AG10803 (cell line): ENCODE results near the gene TBXAS1.

ENCODE experiments used
- DNase-seq: peaks from one replicate; pipeline ENCODE4 v3.0.0; 2010; ENCODE audit warnings: low read depth
- H3K4me3 ChIP-seq: 2 replicates; pipeline ENCODE4 v1.5.1; 2011; ENCODE audit warnings: mild to moderate bottlenecking, low read length, control low read depth
- TF ChIP-seq, protein P1 (sequence below): conservative IDR thresholded peaks from 2 replicates; pipeline ENCODE4 v1.5.1; 2011; ENCODE audit warnings: mild to moderate bottlenecking, low read length, control low read depth, inconsistent platforms

Gene TBXAS1

DNA sequence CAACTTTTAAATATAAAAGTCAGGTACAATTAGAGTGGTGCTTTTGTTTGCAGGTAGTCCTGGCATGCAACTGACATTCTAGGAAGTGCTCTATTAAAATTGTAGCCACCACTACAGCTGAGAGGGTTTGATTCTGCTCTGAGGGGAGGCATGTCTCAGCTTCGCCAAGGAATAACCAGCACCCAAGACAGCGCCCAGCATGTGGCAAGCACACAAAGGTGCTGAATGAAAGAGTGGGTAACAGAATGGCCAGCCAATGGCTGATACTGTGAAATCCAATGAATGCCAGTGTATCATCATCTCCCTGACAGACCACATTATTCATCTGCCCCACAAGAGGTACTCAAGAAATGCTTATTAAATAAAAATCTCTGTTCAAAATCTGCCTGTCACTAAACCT lies 226.8 kb downstream of the TBXAS1 start:
- TF ChIP-seq, protein P1, sequence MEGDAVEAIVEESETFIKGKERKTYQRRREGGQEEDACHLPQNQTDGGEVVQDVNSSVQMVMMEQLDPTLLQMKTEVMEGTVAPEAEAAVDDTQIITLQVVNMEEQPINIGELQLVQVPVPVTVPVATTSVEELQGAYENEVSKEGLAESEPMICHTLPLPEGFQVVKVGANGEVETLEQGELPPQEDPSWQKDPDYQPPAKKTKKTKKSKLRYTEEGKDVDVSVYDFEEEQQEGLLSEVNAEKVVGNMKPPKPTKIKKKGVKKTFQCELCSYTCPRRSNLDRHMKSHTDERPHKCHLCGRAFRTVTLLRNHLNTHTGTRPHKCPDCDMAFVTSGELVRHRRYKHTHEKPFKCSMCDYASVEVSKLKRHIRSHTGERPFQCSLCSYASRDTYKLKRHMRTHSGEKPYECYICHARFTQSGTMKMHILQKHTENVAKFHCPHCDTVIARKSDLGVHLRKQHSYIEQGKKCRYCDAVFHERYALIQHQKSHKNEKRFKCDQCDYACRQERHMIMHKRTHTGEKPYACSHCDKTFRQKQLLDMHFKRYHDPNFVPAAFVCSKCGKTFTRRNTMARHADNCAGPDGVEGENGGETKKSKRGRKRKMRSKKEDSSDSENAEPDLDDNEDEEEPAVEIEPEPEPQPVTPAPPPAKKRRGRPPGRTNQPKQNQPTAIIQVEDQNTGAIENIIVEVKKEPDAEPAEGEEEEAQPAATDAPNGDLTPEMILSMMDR = no peak
- no peak for DNase-seq
- H3K4me3 ChIP-seq = no peak overlapping the region

DNA sequence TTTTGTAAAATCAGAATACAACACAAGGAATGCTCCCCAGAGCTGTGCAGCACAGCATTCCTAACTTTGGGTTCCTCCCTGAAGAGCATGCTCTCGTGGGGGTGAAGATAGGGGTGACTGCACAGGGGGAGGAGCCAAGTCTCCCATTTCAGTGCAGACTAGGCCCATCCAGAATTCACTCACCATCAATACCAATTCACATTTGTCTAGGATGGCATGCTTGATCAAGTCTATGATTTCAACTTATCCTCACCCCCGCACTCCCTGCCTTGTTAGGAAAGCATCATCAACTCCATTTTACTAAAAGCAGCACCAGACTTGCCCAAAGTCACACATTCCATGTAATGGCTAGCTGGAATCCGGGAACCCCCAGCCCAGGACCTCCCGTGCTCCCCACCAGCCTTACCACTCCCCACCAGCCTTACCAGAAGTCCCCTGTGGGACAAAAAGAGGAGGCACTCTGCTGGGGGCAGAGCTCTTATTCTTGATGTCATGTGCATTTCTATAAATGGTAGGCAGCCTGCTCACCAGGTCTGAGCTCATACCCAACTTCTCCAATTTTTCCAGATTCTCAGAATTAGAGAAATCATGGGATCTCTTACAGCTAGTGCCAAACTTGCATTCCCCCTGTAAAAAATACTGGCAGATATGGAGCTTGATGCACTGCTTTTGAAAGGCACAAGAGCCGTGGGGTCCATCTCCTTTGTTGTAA lies 227.5 kb downstream of the TBXAS1 start:
- TF ChIP-seq, protein P1 = no peak
- DNase-seq = no peak
- no peak overlapping the region for H3K4me3 ChIP-seq

DNA sequence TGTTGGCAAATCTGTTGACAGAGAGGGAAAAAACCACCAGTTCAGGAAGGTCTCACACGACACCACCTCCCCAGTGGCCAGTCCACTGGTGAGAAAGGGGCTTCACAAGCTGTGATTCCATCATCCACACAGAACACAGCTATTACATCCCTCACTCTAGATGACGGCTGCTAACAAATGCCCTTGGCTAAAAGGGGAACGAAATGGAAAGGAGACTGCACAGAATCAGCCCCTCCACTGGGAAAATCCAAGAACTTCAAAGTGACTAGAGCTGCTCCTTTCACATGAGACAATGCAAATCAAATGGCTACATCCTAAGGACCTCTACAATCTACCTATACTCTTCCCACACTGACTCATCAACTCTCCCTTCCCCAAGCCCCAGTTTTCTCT lies 228.1 kb downstream of the TBXAS1 start:
- TF ChIP-seq, protein P1 = no peak
- no peak for DNase-seq
- no peak overlapping the region for H3K4me3 ChIP-seq

DNA sequence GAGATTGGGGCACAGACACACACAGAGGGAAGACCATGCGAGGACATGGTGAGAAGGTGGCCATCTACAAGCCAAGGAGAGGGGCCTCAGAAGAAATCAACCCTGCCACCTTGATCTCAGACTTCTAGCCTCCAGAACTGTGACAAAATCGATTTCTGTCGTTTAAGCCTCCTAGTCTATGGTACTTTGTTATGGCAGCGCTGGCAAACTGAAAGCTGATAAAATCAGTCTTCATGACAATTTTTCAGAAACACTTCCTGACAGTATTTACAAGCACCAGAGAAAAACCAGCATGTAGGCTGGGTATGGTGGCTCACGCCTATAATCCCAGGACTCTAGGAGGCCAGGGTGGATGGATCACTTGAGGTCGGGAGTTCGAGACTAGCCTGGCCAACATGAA lies 229.5 kb downstream of the TBXAS1 start:
- no peak overlapping the region for H3K4me3 ChIP-seq
- TF ChIP-seq, protein P1 = no peak
- DNase-seq = no peak

DNA sequence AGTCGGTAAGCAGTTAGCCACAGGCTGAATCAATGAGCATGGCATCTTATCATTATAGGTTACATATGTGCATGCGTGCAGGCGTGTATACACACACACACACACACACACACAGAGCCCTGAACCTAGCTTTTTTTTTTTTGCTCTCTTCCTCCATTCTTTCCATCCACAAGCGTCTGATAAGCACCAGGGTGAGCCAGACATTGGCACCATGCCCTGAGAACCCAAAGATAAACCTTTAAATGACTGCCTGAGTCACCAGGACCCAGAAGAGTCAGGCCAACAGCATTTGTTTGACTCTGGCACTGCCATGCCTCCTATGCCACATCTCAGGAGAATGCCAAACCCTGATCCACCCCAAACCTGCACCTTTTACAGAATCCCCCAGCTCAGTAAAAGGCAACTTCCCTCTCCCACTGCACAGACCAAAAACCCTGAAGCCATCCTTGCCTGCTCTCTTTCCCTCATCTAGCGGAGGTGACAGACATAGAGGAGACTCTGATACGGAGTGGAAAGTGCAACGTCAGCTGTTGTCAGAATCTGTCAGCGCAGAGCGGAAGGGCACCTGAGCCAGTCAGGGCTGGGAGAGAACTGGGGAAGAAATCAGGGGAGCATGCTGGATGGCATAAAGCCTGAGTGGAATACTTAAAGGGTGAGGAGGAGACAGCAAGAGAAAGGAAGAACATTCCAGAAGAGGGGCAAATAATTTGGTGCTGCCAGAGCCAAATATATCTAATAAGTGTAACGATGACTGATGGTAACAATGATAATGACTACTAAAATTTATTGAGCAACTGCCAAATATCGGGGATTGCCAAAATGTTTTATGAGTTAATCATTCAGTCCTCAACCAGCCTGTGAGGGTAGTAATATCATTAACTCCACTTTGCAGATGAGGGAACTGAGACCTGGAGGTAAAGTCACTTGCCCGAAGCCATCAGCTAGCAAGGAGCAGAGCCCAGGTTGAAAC lies 230.5 kb downstream of the TBXAS1 start:
- H3K4me3 ChIP-seq = no peak overlapping the region
- DNase-seq = peak; percentile 71
- TF ChIP-seq, protein P1 = no peak

DNA sequence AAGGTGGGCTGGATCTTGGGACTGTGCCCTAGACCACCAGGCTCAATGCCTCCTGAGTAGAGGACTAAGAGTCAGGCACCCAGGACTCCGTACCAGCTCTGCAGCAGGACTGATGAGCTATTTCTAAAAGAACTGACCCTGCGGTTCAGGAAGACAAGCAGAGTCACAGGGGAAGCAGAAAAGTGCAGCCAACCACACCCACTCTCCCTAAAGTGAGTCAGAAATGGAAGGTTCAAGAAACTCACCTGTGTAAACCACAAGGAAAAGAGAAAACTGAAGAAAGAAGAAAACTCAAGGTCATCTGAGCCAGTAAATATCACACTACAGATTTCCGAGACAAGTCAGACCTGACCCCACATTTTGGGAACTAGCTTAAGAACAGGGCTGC lies 231.2 kb downstream of the TBXAS1 start:
- TF ChIP-seq, protein P1 = no peak
- DNase-seq = no peak

More for the DNA sequence above, 231.2 kb downstream of the TBXAS1 start:
- H3K4me3 ChIP-seq = no peak overlapping the region
